HuH-7 (cell line): ENCODE measurements around the gene ACLY.
A peak's percentile ranks its signal among the peaks of the same experiment; 100 is the strongest.
"Not testable (repeated sequence)": the region's sequence is repeated elsewhere in the genome, so short reads cannot be mapped to it uniquely, and the experiment has no call there.

Experiments
- DNase-seq: peaks from one replicate; pipeline ENCODE4 v3.0.0; 2011; ENCODE audit warnings: low spot score

The ACLY gene

GRCh38 chr17:41871789-41872188 lies 47.0 kb downstream of the ACLY start:
- DNase-seq: no peak

- no peak for DNase-seq
Measured at GRCh38 chr17:41870627-41871026, 48.1 kb downstream of the ACLY start.

- DNase-seq: no peak
Measured at GRCh38 chr17:41870097-41870496, 48.7 kb downstream of the ACLY start.

- DNase-seq: no peak
Measured at GRCh38 chr17:41869426-41869825, 49.3 kb downstream of the ACLY start.

- no peak for DNase-seq
Measured at GRCh38 chr17:41868568-41868967, 50.2 kb downstream of the ACLY start.

- no peak for DNase-seq
Measured at GRCh38 chr17:41865596-41865893, 53.2 kb downstream of the ACLY start.

- peak; percentile 96 for DNase-seq
Measured at GRCh38 chr17:41864836-41865595, 53.7 kb downstream of the ACLY start, which contains the start of gene KLHL11. TSS of gene KLHL11 (minus strand) at chr17:41865423. CDS start at chr17:41865370, 53 bp downstream.

GRCh38 chr17:41864498-41864835 lies 54.3 kb downstream of the ACLY start:
- DNase-seq: no peak

GRCh38 chr17:41863074-41863848 lies 55.5 kb downstream of the ACLY start:
- no peak for DNase-seq

- no peak for DNase-seq
Measured at GRCh38 chr17:41860254-41860931, 58.4 kb downstream of the ACLY start.

GRCh38 chr17:41851382-41851781 lies 67.4 kb downstream of the ACLY start:
- DNase-seq: not testable (repeated sequence)

GRCh38 chr17:41849251-41849990 lies 69.3 kb downstream of the ACLY start:
- DNase-seq: no peak

- no peak for DNase-seq
Measured at GRCh38 chr17:41848788-41849187, 70.0 kb downstream of the ACLY start.

GRCh38 chr17:41844971-41845370 lies 73.8 kb downstream of the ACLY start:
- DNase-seq: no peak

GRCh38 chr17:41840781-41841180 lies 78.0 kb downstream of the ACLY start:
- not testable (repeated sequence) for DNase-seq

- DNase-seq: not testable (repeated sequence)
Measured at GRCh38 chr17:41839448-41839847, 79.3 kb downstream of the ACLY start.

- no peak for DNase-seq
Measured at GRCh38 chr17:41837761-41838538, 80.8 kb downstream of the ACLY start, which contains the start of gene KLHL10. TSS of gene KLHL10 (plus strand) at chr17:41837825. CDS start at chr17:41837933, 108 bp downstream.

- no peak for DNase-seq
Measured at GRCh38 chr17:41836550-41837196, 82.1 kb downstream of the ACLY start.

- peak; percentile 97 for DNase-seq
Measured at GRCh38 chr17:41835800-41836549, 82.8 kb downstream of the ACLY start, which contains the start of gene NT5C3B. TSS of gene NT5C3B (minus strand) at chr17:41836232. CDS start at chr17:41836193, 39 bp downstream.

- DNase-seq: no peak
Measured at GRCh38 chr17:41835214-41835799, 83.4 kb downstream of the ACLY start.
